Measurements from ENCODE around the gene ST6GAL1. TPM values are rescaled to one million over a fixed set of nuclear protein-coding genes. Genes with fewer than 3 reads are reported as not detected.

ST6GAL1 gene
- total and polyA plus RNA-seq, 7 donors: 5.4 to 60.5 (median 10.0) TPM

- Histone ChIP-seq H3K27ac (no peak overlapping the region), H3K36me3 (no peaks in the 10 kb centered on the region), H3K4me3 (no peak overlapping the region), H3K27me3 (no peaks in the 10 kb centered on the region), H3K9me3 (no peaks in the 10 kb centered on the region), H3K4me1 (peaks cover 0 to 3% (median 0%) of the 10 kb centered on the region in 4 donors)
- intact Hi-C loops (cut with DNase I): loop anchor here (5.0 to 10.0 kb wide), 2 partner anchors 57 to 565 kb away; partner anchors contain the start of gene SST
- no peak for DNase-seq
- WGBS, 2 donors: 83 to 85% methylated on average over 1 of the region's 1 CpG
- TF ChIP-seq, protein P1, sequence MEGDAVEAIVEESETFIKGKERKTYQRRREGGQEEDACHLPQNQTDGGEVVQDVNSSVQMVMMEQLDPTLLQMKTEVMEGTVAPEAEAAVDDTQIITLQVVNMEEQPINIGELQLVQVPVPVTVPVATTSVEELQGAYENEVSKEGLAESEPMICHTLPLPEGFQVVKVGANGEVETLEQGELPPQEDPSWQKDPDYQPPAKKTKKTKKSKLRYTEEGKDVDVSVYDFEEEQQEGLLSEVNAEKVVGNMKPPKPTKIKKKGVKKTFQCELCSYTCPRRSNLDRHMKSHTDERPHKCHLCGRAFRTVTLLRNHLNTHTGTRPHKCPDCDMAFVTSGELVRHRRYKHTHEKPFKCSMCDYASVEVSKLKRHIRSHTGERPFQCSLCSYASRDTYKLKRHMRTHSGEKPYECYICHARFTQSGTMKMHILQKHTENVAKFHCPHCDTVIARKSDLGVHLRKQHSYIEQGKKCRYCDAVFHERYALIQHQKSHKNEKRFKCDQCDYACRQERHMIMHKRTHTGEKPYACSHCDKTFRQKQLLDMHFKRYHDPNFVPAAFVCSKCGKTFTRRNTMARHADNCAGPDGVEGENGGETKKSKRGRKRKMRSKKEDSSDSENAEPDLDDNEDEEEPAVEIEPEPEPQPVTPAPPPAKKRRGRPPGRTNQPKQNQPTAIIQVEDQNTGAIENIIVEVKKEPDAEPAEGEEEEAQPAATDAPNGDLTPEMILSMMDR (IDR thresholded peaks at IDR 0.05): no peak
- no peak for TF ChIP-seq POLR2AphosphoS5 (IDR thresholded peaks at IDR 0.05)
- TF ChIP-seq POLR2A (IDR thresholded peaks at IDR 0.05): no peak
- TF ChIP-seq EP300 (IDR thresholded peaks at IDR 0.05): no peak
Measured at GRCh38 chr3:187110156-187110555, 179.8 kb downstream of the ST6GAL1 start.

DNA sequence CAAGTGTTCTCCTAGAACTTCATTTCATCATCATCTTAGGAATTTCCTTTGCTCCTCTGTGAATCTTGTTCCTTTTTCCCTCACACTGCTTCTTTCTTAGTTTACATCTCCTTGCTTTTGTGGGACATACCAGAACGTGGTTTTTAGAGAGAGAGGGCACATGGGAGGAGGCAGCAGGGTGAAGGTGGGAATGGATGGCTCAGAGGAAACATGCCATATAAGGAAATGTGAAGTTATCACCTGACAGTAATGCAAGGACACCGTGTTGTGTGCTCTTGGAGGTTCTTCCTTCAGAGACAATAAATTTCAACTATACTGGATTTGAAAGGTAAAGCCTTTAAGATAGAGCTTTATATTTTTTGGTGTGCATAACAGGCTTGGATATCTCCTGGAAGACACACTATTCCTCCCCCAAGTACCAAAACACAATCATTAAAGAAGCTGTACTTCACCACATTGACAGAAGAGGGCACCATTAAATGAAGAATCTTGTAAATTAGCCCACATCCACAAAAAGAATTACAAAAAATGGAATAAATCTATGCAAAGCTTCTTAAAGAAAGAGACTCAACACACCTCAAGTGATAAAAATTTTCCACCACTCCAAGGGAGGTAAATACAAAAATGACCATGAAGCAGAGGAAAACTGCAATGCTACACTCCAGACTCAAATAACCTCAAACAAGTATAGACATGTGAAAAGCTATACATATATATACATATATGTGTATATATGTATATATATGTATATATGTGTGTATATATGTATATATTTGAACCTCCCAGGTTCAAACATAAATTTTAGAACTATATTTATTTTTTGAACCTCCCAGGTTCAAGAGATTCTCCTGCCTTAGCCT, 182.8 kb downstream of the ST6GAL1 start:
- no peak for TF ChIP-seq EP300 (IDR thresholded peaks at IDR 0.05)
- TF ChIP-seq, protein P1 (IDR thresholded peaks at IDR 0.05): peak in 3 of 4 experiments; percentile 36 to 50 (median 41)
- Histone ChIP-seq H3K27me3 (no peaks in the 10 kb centered on the region), H3K9me3 (no peaks in the 10 kb centered on the region), H3K36me3 (no peaks in the 10 kb centered on the region), H3K4me3 (no peak overlapping the region), H3K4me1 (no peaks in the 10 kb centered on the region), H3K27ac (no peak overlapping the region)
- intact Hi-C loops (cut with DNase I): loop anchor here (5.0 to 10.0 kb wide), 2 partner anchors 54 to 562 kb away; partner anchors contain the start of gene SST
- no peak for DNase-seq
- WGBS, 2 donors: 23 to 32% methylated on average over 2 of the region's 2 CpGs

- WGBS, 2 donors: 82 to 92% methylated on average over 2 of the region's 2 CpGs
- intact Hi-C loops (cut with DNase I): loop anchor here (5.0 to 10.0 kb wide), 2 partner anchors 53 to 560 kb away; partner anchors contain the start of gene SST
- no peak overlapping the region for H3K27ac ChIP-seq
- no peaks in the 10 kb centered on the region for H3K4me1 ChIP-seq
- DNase-seq: no peak
- no peaks in the 10 kb centered on the region for H3K36me3 ChIP-seq
- no peaks in the 10 kb centered on the region for H3K9me3 ChIP-seq
- H3K27me3 ChIP-seq: no peaks in the 10 kb centered on the region
- TF ChIP-seq, protein P1 (IDR thresholded peaks at IDR 0.05): no peak
- TF ChIP-seq POLR2AphosphoS5 (IDR thresholded peaks at IDR 0.05) (no peak), POLR2A (IDR thresholded peaks at IDR 0.05) (no peak), EP300 (IDR thresholded peaks at IDR 0.05) (no peak)
- H3K4me3 ChIP-seq: no peak overlapping the region
Measured at GRCh38 chr3:187114511-187114910, 184.2 kb downstream of the ST6GAL1 start.

DNA sequence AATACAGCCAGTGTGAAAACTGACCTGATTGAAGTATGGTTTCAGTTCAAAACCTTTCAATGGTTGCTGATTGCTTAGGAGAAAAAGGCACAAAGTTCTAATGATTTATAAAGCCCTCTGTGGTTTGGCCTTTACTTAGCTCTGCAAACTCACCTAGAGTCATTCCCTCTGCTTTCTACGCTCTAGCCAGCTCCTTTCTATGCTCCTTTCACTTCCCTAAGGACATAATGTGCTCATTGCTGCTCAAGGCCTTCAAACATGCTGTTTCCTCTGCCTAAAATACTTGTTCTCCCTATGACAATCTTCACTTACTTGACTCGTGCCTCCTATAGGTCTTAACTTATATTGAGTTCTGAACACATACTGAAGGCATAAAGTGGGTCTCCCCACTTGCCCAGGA, 190.0 kb downstream of the ST6GAL1 start:
- Histone ChIP-seq H3K27me3 (no peaks in the 10 kb centered on the region), H3K36me3 (no peaks in the 10 kb centered on the region), H3K9me3 (no peaks in the 10 kb centered on the region), H3K4me3 (no peak overlapping the region), H3K27ac (no peak overlapping the region), H3K4me1 (no peaks in the 10 kb centered on the region)
- no peak for TF ChIP-seq POLR2AphosphoS5 (IDR thresholded peaks at IDR 0.05)
- TF ChIP-seq, protein P1 (IDR thresholded peaks at IDR 0.05): no peak
- no peak for TF ChIP-seq EP300 (IDR thresholded peaks at IDR 0.05)
- no peak for TF ChIP-seq POLR2A (IDR thresholded peaks at IDR 0.05)
- DNase-seq: no peak
- 83 to 90% methylated on average over 2 of the region's 2 CpGs for WGBS, 2 donors
- intact Hi-C loops (cut with DNase I): no loop called here
